Measurements from ENCODE around the gene COL8A1. TPM values are rescaled to one million over a fixed set of nuclear protein-coding genes. Genes with fewer than 3 reads are reported as not detected.
A peak's percentile ranks its signal among the peaks of the same experiment; 100 is the strongest.

Gene COL8A1
- total RNA-seq, 1 experiment from 2014 or later, result 54.8 TPM

DNA sequence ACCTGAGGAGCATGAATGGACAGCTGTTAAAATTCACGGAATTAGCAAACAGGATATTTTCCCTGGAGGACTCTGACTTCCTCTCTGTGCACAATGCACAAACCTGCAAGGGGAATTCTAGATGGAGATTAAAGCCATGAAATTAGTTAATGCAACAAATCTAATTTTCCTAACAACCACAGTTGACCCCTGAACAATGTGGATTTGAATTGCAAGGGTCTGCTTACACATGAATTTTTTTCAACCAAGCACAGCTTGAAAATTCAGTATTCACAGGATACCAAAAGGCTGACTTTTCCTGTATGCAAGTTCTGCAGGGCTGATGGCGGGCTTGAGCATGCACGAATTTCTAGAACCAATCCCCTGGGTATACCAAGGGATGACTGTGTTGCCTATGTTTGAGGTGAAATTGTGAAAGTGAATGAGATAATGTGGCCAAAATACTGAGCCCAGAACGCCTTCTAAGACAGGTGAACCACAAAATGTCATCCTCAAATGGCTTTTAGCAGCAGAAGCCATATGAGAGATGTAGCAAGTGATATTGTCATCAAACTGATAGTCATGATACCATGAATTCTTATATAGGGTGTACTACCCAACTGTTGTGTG, 52.5 kb downstream of the COL8A1 start:
- Histone ChIP-seq H3K9me3 (replicated peaks) (no peaks in the 10 kb centered on the region), H3K27me3 (replicated peaks) (no peaks in the 10 kb centered on the region), H3K4me1 (replicated peaks) (no peaks in the 10 kb centered on the region; the same call in 1 of the 2 replicates), H3K27ac (no peak overlapping the region), H3K36me3 (peaks cover 6% of the 10 kb centered on the region; the same call in 1 of the 2 replicates), H3K4me3 (no peak overlapping the region)
- DNase-seq (ENCODE audit: low read depth in 1 of 2, low spot score in 2 of 2), result no peak

DNA sequence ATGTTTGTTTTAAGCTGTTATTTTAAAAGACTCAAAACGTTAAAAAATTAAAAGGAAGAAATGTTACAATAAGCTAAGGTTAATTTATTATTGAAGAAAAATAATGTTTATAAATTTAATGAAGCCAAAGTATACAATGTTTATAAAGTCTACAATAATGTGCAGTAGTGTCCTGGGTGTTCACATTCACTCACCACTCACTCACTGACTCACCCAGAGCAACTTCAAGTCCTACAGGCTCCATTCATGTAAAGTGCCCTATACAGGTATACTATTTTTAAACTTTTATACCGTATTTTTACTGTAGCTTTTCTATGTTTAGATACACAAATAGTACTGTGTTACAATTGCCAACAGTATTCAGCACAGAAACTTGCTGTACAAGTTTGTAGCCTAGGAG, 55.2 kb downstream of the COL8A1 start:
- peaks cover under 1% of the 10 kb centered on the region for H3K4me1 ChIP-seq (replicated peaks)
- DNase-seq (ENCODE audit: low read depth in 1 of 2, low spot score in 2 of 2), result no peak
- no peaks in the 10 kb centered on the region for H3K9me3 ChIP-seq (replicated peaks)
- H3K27ac ChIP-seq, result no peak overlapping the region
- no peaks in the 10 kb centered on the region for H3K27me3 ChIP-seq (replicated peaks)
- H3K36me3 ChIP-seq, result peaks cover under 1% of the 10 kb centered on the region; the same call in 1 of the 2 replicates
- H3K4me3 ChIP-seq, result no peak overlapping the region

DNA sequence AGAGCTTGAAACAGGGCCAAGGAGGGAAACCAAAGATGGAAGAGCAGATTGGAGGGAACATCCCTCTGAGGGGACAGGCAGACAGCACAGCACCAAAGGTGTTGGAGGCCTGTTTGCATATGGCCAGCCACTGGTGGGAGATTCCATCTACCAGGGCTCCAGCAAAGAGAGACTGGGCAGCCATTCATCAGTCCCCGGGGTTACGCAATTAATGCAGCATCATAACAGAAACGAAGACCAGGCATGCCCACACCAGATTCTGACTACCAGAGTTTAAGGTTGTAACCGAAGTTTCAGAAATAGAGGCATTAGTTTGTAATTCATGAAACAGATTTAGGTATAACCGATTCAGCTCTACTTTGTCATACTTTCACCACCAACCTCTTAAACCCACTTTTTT, 58.1 kb downstream of the COL8A1 start:
- Histone ChIP-seq H3K9me3 (replicated peaks) (no peaks in the 10 kb centered on the region), H3K4me3 (no peak overlapping the region), H3K36me3 (peaks cover 10% of the 10 kb centered on the region; the same call in 1 of the 2 replicates), H3K27me3 (replicated peaks) (no peaks in the 10 kb centered on the region), H3K4me1 (replicated peaks) (peaks cover 28% of the 10 kb centered on the region), H3K27ac (no peak overlapping the region)
- no peak for DNase-seq (ENCODE audit: low read depth in 1 of 2, low spot score in 2 of 2)

DNA sequence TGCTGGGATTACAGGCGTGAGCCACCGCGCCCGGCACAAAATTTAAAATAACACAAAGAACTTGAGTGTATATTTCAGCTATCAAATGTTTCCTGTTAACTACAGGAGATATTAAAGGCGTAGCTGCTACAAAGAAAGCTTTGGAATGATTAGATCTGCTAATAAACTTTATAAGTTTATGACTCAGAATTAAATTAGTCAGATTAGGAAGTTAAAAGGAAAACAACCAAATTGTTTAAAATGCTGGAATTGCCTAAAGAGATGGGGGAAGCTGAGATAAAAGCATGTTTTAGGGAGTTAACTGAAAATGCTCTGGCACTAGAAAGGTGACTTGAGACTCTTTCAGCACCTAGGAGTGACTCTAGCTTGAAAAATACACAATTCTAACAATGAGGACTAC, 58.9 kb downstream of the COL8A1 start:
- Histone ChIP-seq H3K27me3 (replicated peaks) (no peaks in the 10 kb centered on the region), H3K9me3 (replicated peaks) (no peaks in the 10 kb centered on the region), H3K4me3 (no peak overlapping the region), H3K36me3 (peaks cover 10% of the 10 kb centered on the region), H3K4me1 (replicated peaks) (peaks cover 28% of the 10 kb centered on the region), H3K27ac (no peak overlapping the region)
- no peak for DNase-seq (ENCODE audit: low read depth in 1 of 2, low spot score in 2 of 2)

DNA sequence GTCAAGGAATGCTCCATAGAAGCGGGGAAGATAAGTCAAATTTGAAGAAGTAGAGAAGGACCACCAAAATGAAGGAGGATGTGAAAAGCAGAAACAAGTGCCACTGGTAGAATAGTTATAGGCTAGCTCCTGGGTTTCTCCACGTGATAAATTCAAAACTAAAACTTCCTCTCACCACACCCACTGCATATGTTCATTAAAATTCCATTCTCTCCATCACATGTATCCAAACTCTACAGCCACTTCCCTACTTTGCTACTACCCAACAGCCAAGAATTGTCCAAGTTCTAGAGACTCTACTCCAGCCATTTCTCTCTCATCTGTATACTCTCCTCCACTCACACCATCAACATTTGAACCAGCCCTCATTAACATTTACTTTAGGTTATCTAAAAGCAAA, 60.5 kb downstream of the COL8A1 start:
- Histone ChIP-seq H3K4me1 (replicated peaks) (peaks cover 28% of the 10 kb centered on the region), H3K36me3 (peaks cover 10% of the 10 kb centered on the region), H3K27ac (peak overlapping the region; percentile 69), H3K4me3 (no peak overlapping the region), H3K9me3 (replicated peaks) (no peaks in the 10 kb centered on the region), H3K27me3 (replicated peaks) (no peaks in the 10 kb centered on the region)
- DNase-seq (ENCODE audit: low read depth in 1 of 2, low spot score in 2 of 2), result no peak

DNA sequence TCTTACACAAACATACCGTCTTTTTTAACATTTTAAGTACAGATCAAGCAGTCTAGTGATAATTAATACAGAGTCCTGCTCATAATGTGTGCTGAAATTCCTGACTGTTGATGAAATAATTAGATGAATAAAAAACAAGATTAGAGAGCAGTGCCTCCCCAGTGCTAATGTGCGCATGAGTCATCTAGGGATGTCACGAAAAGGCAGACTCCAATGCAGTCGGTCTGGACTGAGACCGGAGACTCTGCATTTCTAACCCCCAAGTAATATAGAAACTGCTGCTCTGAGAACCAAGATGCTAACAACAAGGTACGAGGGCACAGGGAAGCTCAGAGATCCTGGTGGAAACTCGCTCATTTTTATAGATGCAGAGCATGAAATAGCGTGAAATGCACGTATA, 61.4 kb downstream of the COL8A1 start:
- no peaks in the 10 kb centered on the region for H3K9me3 ChIP-seq (replicated peaks)
- H3K36me3 ChIP-seq, result peaks cover 10% of the 10 kb centered on the region
- H3K27ac ChIP-seq, result peak overlapping the region; percentile 69
- peaks cover 28% of the 10 kb centered on the region for H3K4me1 ChIP-seq (replicated peaks)
- H3K27me3 ChIP-seq (replicated peaks), result no peaks in the 10 kb centered on the region
- DNase-seq (ENCODE audit: low read depth in 1 of 2, low spot score in 2 of 2), result peak; percentile 63 to 73
- no peak overlapping the region for H3K4me3 ChIP-seq

DNA sequence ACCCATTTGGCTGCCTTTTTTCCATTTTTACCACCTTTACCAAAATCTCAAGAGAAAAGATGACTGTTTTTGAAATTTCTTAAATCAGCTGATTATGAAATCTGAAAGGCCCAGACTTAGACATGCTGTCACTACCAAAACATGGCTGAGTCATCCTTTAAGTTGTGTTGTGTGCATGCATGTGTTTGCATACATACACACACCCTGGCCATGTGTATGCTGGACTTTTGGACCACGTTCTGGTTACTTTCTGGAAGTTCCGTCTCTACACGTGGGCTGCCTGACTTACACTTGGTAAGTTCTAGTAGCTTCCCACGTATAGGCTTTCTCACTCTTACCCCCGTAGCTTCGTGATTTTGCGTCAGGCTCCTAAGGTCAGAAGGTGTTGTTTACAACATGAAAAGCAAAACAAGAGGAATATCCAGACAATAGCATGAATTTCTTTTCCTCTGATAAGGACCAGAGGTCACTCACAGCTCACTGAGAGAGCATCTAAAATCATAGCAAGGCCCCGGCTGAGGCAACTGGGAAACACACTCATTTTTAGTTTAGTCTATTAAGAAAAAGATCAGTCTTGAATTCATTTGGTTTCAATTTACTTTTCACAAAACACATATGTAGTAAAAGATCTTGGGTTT, 62.4 kb downstream of the COL8A1 start:
- Histone ChIP-seq H3K4me1 (replicated peaks) (peaks cover 28% of the 10 kb centered on the region), H3K4me3 (no peak overlapping the region), H3K27me3 (replicated peaks) (no peaks in the 10 kb centered on the region), H3K9me3 (replicated peaks) (no peaks in the 10 kb centered on the region), H3K36me3 (peaks cover 10% of the 10 kb centered on the region), H3K27ac (peak overlapping the region; percentile 69)
- peak in 1 of 2 experiments; percentile 48 for DNase-seq (ENCODE audit: low read depth in 1 of 2, low spot score in 2 of 2)

DNA sequence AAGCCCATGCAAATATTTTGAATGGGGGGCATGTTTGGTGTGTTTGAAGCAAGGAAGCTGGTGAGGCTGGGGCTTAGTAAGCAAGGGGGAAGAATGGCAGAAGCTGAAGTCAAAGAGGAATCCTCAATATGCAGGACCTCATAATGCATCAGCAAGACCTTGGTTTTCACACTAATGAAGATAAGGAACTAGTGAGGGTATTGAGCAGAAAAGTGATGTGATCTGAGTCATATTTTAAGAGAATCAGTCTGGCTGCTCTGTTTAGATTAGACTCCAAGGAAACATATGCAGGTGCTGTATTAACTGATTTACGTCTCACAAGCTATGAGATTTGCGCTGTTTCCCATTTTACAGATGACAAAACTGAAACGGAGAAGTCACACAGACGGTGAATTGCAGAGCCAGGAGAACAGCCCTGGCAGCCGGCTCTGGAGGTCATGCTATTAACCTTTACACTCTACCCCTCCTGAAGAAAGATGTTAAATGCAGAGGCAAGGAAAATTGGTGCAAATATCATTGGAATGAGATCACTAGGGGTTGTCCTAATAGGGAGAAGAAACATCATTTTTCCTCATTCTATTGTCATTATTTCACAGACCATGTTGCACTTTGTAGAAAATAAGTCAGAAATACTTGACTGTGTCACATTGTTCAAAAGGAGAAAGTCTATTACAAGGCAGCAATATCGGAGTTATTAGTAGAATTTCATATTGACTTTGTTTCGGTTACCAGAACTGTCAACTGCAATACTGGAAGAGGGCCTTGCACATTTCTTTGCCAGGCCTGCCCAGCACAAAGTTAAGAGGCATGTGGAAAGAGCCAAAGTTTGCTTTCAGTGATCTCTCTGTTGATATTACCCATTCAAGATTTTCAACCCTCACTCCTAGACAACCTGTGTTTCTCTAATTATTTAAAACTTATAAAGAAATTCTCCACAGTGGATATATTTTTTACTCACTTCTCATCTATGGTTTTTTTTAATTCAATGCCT, 64.9 kb downstream of the COL8A1 start:
- Histone ChIP-seq H3K36me3 (peaks cover 17% of the 10 kb centered on the region), H3K27ac (no peak overlapping the region), H3K4me3 (no peak overlapping the region), H3K4me1 (replicated peaks) (peaks cover 28% of the 10 kb centered on the region), H3K9me3 (replicated peaks) (no peaks in the 10 kb centered on the region), H3K27me3 (replicated peaks) (no peaks in the 10 kb centered on the region)
- DNase-seq (ENCODE audit: low read depth in 1 of 2, low spot score in 2 of 2), result no peak

DNA sequence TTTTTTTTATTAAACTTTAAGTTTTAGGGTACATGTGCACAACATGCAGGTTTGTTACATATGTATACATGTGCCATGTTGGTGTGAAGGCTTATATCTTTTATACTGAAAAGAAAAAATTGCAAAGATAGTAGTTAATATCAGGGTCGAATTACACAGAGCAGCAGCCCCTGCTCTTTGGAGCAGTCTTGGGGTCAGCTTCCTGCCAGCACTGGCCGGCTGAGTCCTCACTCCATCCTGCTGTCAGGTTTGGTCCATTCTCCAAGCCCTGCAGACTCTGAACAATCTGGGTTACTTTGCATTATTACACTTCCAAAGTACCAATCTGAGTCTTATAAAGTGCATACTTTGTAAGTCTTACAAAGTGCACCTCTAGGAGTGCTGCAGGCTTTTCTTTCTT, 66.0 kb downstream of the COL8A1 start:
- DNase-seq (ENCODE audit: low read depth in 1 of 2, low spot score in 2 of 2), result no peak
- no peak overlapping the region for H3K4me3 ChIP-seq
- H3K4me1 ChIP-seq (replicated peaks), result peaks cover 20% of the 10 kb centered on the region
- H3K27ac ChIP-seq, result no peak overlapping the region
- H3K36me3 ChIP-seq, result peaks cover 11% of the 10 kb centered on the region
- no peaks in the 10 kb centered on the region for H3K9me3 ChIP-seq (replicated peaks)
- no peaks in the 10 kb centered on the region for H3K27me3 ChIP-seq (replicated peaks)

DNA sequence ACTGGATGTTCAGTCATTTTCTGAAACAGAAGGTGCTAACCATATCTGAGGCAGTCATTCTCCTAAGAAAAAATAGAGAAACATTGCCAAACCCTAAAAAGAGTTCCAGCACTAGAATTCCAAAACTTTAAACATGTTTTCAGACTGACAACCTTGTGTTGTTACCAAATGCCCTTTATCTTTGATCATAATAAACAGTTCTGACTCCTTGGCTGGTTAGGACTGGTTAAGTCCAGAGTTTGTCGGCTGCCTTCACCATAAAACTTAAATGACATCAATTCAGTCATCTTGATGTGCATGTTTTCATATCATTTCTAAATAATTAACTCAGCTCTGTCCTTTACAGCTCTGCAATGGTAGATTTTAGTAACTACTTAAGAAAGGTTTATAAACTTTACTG, 68.0 kb downstream of the COL8A1 start:
- Histone ChIP-seq H3K4me3 (no peak overlapping the region), H3K27ac (no peak overlapping the region), H3K27me3 (replicated peaks) (no peaks in the 10 kb centered on the region), H3K9me3 (replicated peaks) (no peaks in the 10 kb centered on the region), H3K36me3 (peaks cover 7% of the 10 kb centered on the region), H3K4me1 (replicated peaks) (no peaks in the 10 kb centered on the region; the same call in 1 of the 2 replicates)
- DNase-seq (ENCODE audit: low read depth in 1 of 2, low spot score in 2 of 2), result no peak

DNA sequence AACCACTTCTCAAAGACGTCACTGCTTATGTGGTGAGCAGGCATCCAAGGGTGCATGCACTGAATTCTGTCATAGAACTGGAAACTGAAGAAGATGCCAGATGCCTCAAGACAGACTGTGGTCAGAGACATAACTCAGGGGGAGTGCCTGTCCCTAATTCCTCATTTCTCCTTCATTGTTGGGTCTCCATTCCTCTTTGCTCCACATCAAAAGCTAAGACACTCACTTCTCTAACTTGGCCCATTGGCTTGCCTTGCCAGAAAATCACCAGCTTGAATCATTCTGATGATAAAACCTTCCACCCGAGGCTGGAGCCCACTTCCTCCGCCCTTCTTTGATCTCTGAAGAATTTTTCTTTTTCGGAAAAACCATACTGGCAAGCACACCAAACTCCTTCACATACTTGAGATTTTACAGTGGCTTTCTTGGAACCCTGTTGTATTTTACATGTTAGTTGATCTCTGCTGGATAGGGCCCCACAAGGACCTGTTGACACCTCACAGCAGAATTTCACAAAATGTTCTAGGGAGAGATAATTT, 69.9 kb downstream of the COL8A1 start:
- no peak for DNase-seq (ENCODE audit: low read depth in 1 of 2, low spot score in 2 of 2)
- no peaks in the 10 kb centered on the region for H3K27me3 ChIP-seq (replicated peaks)
- H3K36me3 ChIP-seq, result peaks cover 7% of the 10 kb centered on the region
- H3K4me3 ChIP-seq, result no peak overlapping the region
- no peaks in the 10 kb centered on the region for H3K4me1 ChIP-seq (replicated peaks)
- H3K9me3 ChIP-seq (replicated peaks), result no peaks in the 10 kb centered on the region
- no peak overlapping the region for H3K27ac ChIP-seq

DNA sequence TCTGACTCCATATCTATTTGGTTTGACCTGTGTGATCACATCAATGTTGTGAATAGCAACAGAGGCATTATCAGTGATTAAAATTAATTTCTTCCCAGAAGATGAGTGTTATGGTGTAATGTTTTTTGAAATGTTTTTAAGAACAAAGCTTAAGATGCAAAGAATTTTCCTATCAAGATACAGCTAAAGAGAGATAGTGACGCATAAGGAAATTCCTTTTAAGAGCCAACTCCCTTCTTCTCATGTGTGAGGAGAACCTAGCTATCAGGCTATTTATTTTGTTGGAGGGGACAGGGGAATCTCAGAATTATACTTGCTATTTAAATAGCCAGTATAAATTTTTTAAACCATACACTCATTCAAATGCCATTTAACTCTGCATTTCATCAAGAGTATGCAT, 71.3 kb downstream of the COL8A1 start:
- Histone ChIP-seq H3K4me1 (replicated peaks) (no peaks in the 10 kb centered on the region), H3K27me3 (replicated peaks) (no peaks in the 10 kb centered on the region), H3K36me3 (peaks cover 7% of the 10 kb centered on the region), H3K27ac (no peak overlapping the region), H3K4me3 (no peak overlapping the region), H3K9me3 (replicated peaks) (no peaks in the 10 kb centered on the region)
- no peak for DNase-seq (ENCODE audit: low read depth in 1 of 2, low spot score in 2 of 2)

DNA sequence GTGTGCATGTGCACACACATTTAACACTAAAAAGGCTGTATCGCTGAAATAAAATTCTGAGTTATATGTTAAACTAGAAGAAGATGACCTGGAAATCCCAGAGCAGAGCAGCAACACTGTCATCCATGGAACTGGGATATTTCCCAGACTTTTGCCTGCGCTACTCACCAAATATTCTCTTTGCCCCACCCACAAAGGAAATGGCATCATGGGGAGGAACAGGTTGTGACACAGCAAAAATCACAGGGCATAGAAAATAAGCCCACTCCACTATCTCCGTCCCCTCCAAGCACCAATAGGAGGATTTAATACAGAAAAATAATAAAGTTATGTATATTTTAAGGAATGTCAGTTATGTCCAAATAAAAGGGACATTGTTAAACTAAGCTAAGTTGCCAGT, 71.7 kb downstream of the COL8A1 start:
- Histone ChIP-seq H3K4me3 (no peak overlapping the region), H3K27me3 (replicated peaks) (no peaks in the 10 kb centered on the region), H3K4me1 (replicated peaks) (no peaks in the 10 kb centered on the region), H3K9me3 (replicated peaks) (no peaks in the 10 kb centered on the region), H3K36me3 (peaks cover 7% of the 10 kb centered on the region), H3K27ac (no peak overlapping the region)
- DNase-seq (ENCODE audit: low read depth in 1 of 2, low spot score in 2 of 2), result no peak

All from SJSA1 (cell line).